SW 1271 (cell line): ENCODE results near the gene PALM3.

Experiments
- DNase-seq, 2 experiments: peaks; one replicate each; lab custom pipeline; 2025; lab: John Stamatoyannopoulos, UW

Gene PALM3

DNA sequence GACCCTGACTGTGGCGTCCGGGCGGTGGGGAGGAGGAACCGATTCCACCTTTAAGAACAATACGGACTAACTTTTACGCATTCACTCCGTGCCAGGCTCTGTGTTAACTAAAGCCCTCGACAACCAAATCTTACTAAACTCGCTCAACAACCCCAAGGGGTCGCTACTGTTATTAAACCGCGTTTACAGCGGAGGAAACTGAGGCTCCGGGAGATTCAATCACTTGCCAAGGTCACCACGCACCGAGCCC, 27.5 kb upstream of the PALM3 start:
- peak in 1 of 2 experiments; percentile 9 for DNase-seq

GRCh38 chr19:14088634-14089411, 26.9 kb upstream of the PALM3 start:
- DNase-seq, result no peak

GRCh38 chr19:14086098-14086497, 24.2 kb upstream of the PALM3 start:
- no peak for DNase-seq

DNA sequence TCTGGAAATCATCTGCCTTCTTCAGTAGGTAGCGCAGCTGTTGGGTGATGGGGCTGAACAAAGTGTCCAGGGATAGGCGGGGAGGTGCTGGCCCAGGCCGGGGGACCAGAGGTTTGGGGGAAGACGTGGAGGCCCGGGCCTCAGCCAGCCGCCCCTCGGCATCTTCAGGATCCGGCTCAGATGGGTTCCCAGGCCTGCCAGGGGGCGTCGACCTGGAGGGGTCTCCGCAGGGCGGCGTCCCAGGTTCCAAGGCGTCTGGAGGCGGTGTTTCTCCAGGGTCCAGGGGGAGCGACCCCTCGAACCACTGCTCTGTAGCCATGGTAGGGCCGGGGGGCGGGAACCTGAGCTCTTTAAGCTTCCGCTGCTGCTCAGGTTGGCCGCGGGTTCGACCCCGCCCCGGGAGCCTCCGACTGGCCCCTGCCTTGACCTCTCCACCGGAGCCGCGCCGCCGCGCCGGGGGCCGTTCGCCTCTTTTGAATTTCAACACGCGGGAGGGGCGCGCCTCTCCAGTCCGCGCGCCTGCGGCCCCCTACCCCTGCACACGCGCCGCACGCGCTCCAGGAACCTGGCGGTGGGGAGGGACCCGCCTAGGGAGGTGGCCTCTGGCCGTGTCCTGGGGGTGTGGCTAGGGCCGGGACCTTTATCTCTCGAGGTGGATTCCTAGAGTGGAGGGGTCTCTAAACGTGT, 23.6 kb upstream of the PALM3 start, which contains the start of gene C19orf67:
Gene C19orf67 (minus strand): TSS at position 475 of the 687 bp plus-strand sequence. CDS start 156 bp downstream, at position 319.
- no peak for DNase-seq

GRCh38 chr19:14082675-14082960, 20.7 kb upstream of the PALM3 start:
- DNase-seq, result no peak

DNA sequence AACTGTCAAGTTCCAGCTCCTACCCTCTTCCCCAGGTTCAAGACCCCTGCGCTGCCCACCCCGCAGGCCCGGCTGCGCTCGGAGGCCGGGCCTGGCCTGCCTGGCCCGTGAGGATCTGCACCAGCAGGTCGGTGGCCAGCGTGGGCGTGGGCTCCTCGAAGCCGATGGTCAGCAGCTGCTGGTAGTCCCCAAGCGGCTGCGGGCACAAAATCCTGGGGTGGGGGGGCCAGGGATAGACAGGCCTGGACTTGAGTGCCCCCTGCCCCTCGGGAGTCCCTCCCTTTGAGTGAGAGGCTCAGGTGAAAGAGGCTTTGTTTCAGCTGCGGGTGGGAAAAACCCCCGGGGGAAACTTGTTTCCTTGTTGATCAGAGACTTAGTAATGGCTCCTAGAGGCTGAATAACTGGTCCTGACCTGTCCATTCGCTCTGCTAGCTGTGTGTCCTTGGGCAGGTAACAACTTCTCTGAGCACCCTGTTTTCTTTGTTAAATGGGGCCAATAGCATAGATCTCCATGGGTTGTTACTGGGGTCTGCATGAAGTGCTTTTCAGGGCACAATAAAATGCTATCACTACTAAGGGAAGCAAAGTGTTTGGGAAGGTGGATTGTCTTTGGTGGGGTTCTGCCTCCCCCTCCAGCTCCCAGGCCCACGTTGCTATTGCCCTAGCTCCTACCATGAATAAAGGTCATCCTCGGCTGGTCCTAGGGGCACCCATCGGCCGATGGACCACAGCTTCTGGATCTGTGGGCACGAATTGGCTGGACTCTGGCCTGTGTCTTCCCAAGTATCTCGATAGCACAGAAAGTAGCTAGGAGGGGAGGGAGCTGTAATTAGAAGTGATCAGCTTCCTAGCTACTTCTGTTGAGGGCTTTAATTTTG, 20.2 kb upstream of the PALM3 start:
- no peak for DNase-seq

GRCh38 chr19:14080887-14081796, 19.3 kb upstream of the PALM3 start:
- peak; percentile 97 to 99 for DNase-seq

DNA sequence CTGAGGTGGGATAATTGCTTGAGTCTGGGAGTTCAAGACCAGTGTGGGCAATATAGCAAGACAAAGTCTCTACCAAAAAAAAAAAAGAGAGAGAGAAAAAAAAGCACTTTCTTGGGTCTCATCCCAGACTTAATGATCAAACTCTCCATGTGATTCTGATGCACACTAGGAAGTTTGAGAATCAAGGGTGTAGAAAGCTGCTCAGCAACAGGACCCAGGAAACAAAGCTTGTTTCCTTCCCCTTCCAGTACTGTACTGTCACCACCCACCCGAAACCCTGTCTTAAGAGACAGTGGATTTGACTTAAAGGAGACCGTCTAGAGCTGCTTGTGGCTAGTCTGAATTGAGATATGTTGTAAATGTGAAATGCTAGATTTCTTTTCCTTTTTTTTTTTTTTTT, 16.5 kb upstream of the PALM3 start:
- no peak for DNase-seq

DNA sequence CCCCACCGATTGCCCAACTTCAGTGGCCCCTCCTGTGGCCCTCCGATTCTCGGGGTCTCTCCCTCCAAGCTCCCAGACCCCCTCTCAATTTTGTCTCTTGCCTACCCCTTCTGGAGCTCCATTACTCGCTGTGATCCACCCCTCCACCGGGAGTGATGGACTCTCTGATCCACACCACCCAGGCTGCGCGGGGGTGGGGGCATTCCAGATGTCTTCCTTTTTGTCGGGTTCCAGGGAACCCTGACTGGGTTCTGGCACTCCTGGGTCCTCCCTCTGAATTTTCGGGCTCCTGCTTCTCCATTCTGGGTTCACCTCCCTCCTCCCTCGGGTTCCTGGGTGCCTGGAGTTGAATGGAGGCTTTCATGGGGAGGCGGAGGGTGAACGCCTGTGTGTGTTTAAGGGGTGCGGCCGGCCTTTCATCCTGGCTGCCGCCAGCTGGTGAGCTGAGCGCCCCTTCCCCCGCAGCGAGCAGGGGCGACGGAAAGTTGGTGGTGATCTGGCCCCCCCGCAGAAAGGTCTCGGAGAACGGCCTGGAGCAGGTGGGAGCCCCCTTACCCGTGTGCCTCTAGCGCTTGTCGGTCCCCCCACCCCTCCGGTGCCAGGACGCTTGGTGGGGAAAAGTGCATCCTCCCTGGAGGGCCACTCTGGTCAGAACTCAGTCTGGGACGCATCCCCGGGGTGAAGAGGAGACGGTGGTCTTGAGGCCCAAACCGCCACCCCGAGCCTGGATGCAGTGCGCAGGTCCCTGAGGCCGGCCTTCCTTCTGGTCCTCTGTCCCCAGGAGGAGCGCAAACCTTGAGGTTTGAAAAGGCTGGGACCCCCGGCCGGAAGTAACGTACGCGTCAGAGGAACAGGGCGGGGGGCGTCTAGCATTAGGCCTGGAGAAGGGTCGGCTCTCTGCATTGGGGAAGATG, 12.3 kb upstream of the PALM3 start:
- DNase-seq, result peak in 1 of 2 experiments; percentile 59

- DNase-seq, result peak in 1 of 2 experiments; percentile 72
Measured at GRCh38 chr19:14073261-14073924, 11.5 kb upstream of the PALM3 start.

GRCh38 chr19:14072535-14073260, 10.8 kb upstream of the PALM3 start, which contains the start of gene MISP3:
Gene MISP3, plus strand, starts transcription at chr19:14072786. Its CDS starts 524 bp downstream, at chr19:14073310.
- no peak for DNase-seq

- DNase-seq, result no peak
Measured at GRCh38 chr19:14070268-14071050, 8.6 kb upstream of the PALM3 start.

DNA sequence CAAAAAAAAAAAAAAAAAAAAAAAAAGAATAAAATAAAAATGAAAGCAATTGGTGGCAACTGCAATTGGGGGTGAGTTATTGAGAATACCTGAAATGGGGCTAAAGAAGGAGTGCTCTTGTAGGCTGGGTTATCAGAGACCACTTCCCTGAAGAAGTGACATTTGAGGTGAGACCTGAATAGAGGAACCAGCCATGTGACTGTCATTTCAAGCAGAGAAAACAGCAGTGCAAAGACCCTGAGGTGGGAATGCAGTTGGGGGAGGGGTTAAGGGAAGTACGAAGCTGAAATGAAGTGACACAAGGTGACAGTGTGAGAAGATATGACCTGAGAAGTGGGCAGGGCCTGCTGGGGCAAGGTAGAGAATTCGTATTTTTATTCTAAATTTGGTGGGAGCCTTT, 4.3 kb upstream of the PALM3 start:
- DNase-seq, result no peak

DNA sequence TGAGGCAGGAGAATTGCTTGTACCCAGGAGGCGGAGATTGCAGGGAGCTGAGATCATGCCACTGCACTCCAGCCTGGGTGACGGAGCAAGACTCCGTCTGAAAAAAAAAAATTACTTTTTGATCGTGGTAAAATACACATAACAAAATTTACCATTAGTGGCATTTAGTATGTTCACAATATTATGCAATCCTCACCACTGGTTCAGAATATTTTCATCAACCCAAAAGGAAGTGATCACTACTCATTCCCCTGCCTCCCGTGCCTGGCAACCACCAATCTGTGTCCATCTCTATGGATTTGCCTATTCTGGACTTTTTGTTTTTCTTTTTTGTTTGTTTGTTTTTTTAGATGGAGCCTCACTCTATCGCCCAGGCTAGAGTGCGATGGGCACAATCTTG, 1.2 kb upstream of the PALM3 start:
- no peak for DNase-seq

DNA sequence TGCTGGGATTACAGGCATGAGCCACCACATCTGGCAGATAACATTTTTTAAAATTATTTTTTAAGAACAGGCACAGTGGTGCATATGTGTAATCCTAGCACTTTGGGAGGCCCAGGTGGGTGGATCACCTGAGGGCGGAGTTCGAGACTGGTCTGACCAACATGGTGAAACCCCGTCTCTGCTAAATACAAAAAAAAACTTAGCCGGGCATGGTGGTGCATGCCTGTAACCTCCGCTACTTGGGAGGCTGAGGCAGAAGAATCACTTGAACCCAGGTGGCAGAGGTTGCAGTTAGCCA, 631 bp upstream of the PALM3 start:
- no peak for DNase-seq

DNA sequence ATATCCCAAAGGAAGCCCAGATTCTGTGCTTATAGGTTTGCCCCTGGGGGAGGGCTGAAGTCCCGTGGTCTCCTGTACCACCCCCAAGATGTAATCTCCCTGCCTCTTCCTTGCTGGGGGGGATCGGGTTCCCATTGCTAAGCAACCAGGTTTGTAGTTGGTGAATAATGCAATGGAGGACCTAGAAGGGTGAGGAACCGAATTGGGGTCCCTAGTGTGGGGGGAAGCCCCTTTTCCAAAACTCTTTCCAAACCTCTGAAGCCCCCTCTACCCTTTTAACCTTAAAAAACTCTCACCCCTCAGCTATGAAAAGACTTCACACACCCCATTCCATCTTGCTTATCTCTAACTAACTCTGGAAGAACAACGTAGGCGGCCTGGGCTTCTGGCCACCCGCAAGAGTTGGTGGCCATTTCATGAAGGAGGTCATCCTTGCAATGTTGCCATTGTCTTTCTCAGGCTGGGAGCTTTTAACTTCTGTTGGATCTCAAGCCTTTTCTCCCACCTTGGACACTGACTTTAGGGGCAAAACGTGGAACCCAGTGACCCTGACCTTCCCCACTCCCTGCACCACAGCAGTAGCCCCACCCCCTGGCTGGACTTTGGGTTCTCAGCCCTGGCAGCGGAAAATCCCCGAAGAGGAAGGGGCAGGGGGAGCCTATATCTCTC, 661 bp downstream of the PALM3 start:
- DNase-seq, result no peak

DNA sequence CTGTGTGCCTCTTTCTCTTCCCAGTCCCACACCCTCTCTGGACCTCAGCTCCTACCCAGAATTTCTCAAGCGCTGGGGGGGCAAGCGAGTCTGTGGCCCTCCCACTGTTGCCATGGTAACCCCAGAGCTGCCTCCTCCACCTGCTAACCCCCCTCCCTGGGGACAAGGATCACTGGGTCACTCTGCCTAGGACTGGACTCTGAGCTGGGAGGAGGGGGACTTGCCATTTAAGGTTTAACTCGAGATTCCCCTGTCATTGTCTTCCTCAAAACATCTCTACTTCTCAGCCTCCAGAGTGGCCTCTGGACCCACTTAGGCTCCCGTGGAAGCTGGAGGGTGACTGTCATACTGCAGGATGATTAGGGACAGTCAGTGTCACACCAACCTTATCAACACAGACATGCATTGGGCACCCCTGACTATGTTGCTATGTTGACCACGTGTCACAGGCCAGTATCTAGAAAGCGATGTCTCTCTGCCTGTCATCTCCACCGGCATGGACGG, 2.2 kb downstream of the PALM3 start:
- DNase-seq, result no peak

DNA sequence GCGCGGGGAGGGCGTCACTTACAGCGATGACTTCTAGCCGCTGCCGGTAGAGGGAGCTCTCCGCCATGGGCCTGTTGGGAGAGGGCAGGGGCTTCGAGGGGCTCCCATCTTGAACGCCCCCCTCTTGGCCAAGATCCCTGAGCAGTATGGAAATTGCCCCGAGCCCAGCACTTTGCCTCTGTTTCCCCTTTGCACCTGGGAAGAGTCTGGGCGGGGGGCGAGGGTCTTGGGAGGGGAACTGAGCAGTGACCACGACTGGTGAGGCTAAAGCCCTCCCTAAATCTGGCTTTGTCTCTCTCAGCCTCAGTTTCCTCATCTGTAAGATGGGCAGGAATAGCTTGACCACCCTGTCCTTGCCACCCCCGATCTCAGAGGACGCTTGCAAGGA, 2.8 kb downstream of the PALM3 start:
- no peak for DNase-seq
